ENCODE results near the gene SORCS3.

- TF ChIP-seq CTCF (IDR thresholded peaks at IDR 0.05) (no peak), POLR2A (IDR thresholded peaks at IDR 0.05) (no peak)
These were observed 401.9 kb downstream of the SORCS3 start for GRCh38 chr10:105042906-105043552.

Measured in esophagus squamous epithelium (tissue), 4 donors.